Stimulated activated CD8-positive, alpha-beta memory T cell treated with anti-CD3 and anti-CD28 coated beads, Interleukin-2, amount 100 ng/mL, for 48 hours (primary cell): Measurements from ENCODE around the gene MPPED1.

Experiments
- DNase-seq, 2 donors: peaks; one replicate each; pipeline ENCODE4 v3.0.0-alpha.2; 2020; ENCODE audit warnings: low read depth in 2 of 2

Gene MPPED1, protein sequence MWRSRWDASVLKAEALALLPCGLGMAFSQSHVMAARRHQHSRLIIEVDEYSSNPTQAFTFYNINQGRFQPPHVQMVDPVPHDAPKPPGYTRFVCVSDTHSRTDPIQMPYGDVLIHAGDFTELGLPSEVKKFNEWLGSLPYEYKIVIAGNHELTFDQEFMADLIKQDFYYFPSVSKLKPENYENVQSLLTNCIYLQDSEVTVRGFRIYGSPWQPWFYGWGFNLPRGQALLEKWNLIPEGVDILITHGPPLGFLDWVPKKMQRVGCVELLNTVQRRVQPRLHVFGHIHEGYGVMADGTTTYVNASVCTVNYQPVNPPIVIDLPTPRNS

DNA sequence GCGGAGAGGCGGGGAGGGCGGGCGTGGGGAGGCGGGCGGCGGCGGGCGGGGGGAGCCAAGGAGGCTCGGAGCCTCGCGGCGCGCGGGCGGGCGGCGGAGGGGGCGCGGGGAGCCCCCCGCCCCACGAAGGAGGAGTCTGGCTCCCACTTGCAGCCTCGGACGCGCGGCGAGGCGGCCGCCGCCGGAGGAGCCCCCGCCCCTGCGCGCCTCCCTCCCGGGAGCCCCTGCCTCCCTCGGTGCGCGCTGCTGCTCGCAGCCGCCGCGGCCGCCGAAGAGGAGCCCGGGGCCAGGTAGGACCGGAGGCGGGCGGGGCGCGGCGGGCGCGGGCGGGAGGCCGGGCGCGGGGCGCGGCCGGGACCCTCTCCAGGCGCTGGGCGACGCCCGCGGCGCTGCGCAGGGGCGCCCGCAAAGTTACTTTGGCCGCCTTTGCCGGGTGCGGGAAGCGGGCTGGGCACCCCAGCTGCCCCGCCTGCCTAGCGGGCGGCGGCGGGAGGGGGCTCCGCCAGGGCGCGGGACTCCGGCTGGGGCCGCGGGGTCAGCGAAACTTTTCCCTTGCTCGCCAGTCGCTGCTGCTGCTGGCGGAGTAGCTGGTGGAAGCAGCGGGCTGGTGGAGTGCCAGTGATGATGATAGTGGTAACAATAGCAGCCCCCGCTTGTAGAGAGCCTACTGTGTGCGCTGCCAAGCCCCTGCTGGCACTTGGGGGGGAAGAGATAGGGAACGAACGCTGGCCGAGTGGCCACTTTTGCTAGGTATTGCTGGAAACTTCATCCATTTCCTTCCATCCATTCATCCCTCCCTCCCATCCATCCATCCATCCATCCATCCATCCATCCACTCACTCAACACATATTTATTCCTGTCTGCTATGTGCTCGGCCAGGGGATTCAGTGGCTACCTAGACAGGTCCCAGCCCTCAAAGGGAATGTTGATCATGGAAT, at the start of gene MPPED1:
Gene MPPED1, plus strand, starts transcription at position 146 of the 939 bp plus-strand sequence. CDS start 12,972 bp downstream, outside the sequence.
- DNase-seq, result no peak

DNA sequence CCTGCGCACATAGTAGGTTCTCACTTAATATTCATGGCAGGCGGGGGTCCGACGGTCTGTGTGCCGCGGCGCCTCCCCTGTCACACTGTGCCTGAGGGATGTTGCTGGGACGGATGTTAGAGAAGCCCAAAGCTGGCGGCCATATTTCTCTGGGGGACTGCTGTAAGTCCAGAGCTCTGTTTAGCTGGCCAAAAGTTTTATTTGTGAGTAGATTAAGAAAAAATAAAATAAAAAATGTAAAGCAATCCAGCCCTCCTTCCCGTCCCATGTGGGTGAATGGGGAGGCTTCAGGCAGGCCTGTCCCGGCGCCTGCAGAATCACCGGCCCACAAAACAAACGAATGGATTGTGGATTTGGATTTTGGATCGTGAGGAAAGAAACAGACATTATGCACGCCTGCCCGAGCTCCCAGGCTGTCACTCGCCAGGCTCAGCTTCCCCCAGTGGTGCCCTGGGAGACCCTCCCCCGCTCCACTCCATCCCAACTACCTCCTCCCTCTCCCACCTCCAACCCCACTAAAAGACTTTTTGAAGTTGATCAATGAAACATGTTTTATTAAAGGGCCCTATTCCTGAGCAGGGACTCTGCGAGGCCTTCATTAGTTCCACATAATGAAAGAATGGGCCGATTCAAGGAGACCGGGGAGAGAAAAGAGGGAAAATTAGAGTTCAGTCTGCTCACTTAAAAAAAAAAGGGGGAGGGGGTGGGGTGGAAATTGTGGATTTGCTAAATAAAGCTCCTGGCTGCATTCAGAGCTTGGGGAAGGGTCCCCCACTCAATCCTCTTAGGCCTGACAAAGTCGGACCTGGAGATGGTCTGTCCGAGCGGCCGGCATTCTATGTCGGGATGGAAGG, 48.3 kb upstream of the MPPED1 start:
- no peak for DNase-seq

DNA sequence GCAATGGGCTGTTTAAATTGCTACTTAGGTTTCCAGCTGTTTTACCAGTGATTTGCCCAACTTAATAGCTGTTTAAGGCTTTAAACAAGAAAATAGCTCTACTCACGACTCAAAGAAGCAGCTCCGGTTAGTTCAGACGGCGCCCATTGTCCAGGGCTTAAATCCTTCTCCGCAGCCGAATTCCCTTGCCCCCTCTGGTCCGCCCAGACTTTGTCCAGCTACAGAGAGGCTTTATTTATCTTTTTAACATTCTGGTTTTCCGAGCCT, 47.7 kb upstream of the MPPED1 start:
- no peak for DNase-seq

DNA sequence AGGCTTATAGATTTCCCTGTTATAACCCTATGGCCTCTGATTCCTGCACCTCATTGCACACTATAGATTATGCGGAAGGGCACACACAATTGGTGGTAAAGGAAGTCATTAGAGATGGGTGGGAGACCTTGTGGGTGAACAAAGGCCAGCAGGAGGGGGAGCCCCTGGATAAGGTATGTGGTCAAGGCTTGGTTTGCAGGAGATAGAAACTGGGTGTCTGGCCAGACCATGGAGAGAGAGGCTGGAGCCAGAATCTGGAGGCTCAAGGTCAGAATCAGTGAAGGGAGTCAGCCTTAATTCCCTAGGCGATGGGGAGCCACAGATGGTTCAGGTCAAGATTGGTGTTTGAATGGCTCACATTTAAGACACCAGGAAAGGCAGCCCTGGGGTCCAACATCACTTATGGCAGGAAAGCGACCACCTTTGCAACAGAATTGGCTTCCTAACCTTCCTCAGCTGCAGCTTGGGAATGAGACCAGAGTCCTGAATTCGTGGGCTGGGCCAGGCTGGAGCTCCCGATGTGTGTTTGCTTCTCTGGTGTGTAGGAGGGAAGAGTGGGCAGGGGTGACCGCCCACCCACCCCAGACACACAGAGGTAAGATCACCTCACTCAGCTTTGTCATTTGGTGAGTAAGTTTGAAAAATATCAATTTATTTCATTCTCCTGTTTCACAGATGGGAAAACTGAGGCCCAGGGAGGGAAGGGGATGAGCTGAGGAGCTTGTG, 45.9 kb upstream of the MPPED1 start:
- DNase-seq, result no peak

DNA sequence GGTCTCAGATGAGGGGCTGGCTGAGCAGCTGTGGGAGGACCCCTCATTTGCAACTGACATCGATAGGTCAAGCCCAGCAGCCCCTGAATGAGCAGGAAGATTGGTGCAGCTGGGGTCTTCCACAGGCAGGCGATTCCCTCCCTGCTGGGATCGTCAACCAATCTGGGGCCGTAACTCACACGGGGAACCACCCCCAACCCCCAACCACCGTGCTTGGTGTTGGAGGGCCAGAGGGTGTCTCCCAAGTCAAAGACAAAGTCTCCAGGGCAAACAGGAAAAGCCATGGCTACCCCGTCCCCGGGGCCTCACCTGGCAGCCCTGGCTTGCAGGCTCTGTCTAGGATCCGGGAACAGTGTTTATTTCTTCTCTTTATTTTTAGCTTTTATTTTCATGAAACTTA, 41.8 kb upstream of the MPPED1 start:
- no peak for DNase-seq

DNA sequence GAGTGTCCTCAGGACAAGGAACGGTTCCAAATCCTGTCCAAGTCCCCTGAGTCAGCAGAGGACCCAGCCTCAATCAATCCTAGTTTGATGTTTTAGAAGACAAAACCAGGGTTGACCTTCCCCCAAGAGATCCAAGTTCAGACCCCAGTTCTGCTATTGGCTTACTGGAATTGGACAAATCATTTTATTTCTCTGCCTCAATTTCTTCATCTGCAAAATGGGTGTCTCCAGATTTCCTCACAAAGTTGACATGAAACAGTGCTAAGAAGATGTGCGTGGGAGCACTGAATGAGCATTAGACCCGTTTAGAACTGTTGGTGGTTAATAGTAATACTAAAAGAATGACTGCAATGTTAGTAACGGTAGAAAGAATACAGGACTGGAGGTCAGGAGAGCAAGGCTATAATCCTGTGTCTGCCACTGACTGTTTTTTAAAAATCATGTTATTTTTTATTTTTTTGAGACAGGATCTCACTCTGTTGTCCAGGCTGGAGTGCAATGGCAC, 35.8 kb upstream of the MPPED1 start:
- DNase-seq, result no peak

DNA sequence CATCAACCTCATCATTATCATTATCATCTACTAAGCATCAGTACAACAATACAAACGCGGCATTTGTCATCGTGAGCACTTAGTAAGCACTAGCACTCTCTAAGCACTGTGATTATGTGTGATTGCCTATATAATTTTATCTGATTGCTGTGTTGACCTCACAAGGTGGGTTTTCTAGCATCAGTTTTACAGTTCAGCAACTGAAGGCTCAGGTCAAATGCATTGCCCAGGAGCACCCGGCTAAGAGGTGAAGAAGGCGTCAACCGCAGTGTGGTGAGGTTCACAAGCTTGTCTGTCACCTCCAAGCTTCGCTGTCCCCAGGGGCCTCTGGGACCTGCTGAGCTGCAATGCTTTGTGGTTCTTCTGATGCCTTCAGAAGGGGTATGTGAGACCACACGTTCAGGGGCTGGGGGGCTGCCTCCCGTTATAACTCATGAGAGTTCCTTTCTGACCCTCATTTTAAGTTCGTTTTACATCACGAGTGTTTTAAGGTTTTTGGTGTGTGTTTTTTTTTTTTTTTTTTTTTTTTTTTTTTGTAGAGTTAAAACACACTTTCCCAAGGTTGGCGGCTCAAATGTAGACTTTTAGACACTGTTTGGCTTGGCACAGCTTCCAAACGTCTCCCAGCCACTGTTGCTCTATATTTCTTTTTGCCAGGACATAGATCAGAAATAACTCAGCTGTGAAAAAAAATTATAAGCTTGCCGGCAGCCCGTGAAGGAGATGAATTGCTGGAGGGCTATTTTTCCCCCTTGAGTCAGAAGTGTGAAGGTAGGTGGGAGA, 34.9 kb upstream of the MPPED1 start:
- peak; percentile 32 to 33 for DNase-seq

DNA sequence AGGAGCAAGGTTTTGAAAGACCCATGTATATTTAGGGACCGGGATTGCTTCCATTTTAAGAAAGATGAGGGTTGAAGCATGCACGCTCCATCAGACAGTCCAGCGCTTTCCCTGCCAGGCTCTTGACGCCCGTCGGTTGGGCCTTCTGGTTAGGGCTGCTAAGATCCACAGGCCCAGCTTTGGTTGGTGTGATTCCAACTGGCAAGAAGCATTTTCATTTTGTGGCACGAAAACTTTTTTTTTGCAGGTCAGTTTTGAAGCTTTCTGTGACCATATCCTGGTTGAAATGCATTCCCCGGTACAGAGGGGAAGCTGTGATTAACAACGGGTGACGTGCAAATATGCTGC, 34.3 kb upstream of the MPPED1 start:
- DNase-seq, result no peak

DNA sequence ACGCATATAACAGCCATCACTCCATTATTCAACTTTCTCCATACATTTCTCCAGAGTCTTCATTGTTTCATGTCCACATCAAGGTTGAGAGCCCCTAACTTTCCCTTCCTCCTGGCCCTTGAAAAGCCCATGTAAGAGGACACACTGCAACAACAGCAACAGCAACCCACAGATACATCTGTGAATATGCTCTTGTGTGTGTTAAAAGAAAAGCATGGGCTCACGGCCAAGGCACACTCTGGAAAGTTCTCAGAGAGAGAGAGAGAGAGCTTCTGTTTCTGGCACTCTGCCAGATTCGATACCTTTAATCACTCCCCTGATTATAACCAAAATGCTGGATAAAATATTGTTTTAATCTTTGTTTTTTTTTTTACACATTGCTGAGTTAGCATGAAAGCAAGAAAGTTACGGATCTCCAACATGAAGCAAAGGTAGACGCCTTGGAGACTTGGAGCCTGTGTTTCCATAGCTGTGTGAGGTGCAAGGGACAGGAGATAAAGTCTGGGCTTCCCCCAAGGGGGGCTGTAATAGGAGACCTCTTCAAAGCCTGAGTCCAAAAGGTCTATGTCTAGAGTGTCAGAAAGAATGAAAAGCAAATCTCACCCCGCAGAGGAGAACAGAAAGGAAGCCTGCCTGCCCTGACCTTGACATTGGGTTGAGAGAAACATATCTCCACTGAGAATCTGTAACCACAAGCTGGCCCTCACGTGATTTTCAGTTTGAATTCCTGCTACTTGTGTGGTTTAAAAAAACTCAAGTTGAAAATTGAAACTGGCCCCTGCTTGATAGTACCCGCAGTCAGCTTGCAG, 33.7 kb upstream of the MPPED1 start:
- no peak for DNase-seq

DNA sequence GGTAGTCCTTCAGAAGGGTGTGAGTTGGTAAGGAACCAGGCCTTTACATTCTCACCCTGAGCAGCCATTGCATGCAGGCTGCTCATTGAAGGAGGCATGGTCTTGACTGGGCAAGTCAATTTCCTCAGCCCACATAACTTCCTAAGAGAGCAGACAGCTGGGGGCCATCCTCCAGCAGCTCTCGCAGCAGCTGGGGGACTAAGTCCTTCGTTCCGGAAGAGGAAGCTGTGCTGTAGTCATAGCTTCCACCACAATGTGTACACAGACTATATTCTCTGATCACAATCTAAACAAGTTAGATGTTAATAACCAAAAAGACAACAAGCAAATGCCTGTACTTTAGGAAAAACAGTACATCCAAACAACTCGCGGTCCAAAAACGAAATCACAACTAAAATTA, 30.1 kb upstream of the MPPED1 start:
- DNase-seq, result no peak

DNA sequence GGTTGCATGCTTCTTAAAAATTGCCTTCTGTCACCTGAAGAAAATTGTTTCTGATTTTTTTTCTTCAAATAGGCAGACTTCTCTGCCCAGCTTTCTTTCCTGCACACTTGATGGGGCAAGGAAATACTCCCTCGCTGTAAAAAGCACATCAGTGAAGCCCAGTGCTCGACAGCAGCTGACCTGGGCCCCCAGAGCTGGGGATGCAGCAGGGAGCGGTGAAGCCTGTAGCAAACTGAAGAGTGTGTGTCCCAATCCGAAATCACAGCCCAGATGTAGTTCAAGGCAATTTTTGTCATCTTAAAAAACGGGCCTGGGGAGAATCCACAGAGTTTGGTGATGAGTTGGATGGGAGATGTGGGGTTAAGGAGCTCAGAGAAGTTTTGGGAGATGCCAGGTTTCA, 27.0 kb upstream of the MPPED1 start:
- no peak for DNase-seq

DNA sequence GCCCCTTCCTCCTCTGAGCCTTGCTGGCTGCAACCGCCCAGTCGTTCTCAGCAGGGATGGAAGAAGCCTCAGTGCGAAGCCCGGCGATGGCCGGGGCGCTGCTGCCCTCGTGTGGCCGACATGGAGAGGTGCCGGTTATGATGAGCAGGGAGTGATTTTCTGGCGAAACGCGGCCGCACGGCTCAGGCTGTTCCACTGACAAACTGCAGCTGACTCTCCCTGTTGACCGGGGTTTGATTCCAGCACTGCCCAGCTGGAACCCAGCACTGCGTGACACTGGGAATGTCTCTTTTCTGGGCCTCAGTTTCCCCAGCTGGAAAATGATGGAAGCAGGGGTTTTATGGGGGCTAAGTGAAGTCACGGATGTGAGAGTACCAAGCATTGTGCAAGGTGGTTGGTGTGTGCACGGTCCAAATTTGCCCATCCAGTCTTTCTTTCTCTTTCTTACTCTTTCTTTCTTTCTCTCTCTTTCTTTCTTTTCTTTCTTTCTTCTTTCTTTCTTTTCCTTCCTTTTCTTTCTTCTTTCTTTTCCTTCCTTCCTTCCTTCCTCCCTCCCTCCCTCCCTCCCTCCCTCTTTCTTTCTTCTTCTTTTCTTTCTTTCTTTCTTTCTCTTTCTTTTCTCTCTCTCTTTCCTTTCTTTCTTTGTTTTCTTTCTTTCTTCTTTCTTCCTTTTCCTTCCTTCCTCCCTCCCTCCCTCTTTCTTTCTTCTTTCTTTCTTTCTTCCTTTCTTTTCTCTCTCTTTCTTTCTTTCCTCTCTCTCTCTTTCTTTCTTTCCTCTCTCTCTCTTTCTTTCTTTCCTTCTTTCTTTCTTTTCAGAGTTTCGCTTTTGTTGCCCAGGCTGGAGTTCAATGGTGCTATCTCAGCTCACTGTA, 25.8 kb upstream of the MPPED1 start:
- peak; percentile 57 to 58 for DNase-seq

DNA sequence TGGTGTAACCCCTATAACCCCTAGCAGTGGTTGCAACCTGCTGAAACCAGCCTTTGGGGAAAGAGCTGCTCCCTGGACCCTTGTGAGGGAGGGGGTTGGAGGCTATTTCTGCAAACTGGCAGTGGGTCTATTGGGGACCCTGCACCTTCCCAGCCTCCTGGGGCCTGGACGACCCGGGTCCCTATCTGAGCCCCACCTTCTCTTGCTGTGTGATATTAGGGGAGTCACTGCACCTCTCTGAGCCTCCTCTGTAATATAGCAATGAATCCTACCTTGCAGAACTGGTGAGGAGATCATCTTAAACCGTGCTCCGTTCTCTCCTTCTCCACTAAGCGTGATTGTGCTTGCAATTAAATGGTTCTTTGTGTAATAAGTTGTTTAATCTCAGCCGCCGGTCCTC, 24.0 kb upstream of the MPPED1 start:
- DNase-seq, result no peak

DNA sequence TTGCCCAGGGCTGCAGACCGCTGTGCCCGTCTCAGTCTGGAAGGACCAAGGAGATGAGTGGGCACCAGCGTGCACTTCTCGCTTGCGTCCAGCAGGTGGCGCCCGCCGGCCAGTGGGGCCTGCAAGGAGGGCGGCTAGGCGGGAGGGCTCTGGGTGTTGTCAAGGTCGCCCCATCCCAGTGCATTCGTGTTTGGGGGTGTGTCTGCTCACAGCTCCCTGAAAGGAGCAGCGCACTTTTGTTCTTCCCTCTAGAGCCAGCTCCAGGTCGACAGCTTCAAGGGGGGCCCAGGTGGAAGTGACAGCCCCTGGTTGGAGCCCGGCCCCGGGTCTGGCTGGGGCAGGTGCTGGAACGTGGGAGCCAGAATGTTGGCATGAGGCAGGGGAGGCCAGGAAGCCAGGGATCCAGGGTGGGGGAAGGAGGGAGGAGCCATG, 23.4 kb upstream of the MPPED1 start:
- peak; percentile 66 to 71 for DNase-seq

DNA sequence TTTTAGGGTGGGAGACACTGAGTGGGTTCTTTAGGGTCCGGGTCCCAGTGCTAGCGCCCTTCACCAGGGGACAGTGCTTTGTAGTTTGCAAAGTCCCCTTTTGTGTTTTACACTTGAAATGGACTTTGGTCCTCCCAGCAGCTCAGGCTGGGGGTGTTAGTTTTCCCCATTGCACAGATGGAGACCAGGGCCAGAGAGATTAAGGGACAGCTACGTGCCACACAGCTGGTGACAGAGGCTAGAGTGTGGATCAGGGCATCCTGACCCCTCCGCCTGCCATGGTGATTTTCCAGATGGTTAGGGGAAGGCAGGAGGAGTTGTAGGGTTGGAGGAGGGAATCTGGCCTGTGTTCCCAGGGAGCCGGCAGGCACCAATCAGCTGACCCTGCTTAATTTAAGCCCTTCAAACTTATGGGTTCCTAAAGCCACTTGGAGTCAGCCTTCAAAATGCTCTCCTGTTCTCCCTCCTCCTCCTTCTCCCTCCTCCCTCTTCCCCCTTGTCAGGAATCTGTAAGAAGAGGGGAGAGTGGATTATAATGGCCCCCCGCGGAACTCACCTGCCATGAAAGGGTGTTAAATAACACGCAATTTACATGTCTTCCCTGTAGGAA, 22.5 kb upstream of the MPPED1 start:
- no peak for DNase-seq

DNA sequence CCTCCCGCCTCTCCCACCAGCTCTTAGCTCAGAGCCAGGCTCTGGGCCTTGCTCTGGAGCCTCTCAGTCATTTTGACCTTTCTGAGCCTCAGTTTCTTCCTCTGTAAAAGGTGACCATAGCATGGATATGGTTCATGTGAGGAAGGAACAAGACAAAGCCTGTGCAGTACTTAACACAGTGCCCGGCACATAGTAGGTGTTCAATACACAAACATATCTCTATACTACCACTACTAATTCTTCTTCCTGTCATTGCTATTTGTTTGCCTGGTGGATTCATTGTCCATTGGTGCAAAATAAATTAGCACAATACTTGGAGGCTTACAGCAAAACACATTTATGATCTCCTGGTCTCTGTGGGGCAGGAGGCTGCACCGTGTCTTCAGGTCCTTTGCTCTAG, 21.6 kb upstream of the MPPED1 start:
- DNase-seq, result no peak

DNA sequence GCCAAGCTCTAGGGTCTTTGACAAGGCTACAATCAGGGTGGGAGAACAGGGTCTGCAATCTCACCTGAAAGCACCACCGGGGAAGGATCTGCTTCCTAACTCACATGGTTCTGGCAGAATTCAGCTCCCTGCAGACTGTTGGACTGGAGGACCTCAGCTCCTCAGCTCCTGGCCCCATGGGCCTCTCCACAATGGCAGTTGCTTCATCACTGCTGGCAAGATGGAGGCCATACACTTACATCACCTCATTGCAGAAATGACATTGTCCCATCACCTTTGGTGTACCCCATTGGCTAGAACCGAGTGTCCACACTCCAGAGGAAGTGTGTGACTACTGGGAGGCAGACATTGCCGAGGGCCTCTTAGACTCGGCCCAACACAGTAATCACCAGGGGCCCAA, 20.9 kb upstream of the MPPED1 start:
- DNase-seq, result no peak

DNA sequence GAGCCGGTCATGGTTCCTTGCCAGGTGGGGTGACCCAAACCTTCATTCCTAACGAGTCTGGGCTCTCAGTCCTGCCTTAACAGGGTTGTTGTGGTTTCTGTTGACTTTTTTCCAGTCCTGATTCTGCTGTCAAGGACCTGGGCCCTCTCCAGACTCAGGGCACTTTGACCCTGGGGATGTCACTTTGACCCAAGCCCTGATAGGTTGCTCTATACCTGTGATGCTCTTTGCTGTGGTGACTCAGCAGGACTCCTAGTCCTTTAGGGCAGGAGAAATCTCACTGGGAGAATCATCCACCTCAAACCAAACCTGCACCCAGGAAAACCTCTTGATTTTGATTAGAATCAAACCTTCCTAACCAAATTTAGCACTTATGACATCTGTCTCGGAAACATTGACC, 20.5 kb upstream of the MPPED1 start:
- no peak for DNase-seq
